Natural killer cell (primary cell): ENCODE measurements around the gene OTOS. TPM values are rescaled to one million over a fixed set of nuclear protein-coding genes. Genes with fewer than 3 reads are reported as not detected.

Source experiments
- ATAC-seq, 3 donors: fragments of 150-1000 bp in 2 of 3; fragments of 200-7000 bp in 1 of 3; cut with Tn5 transposase; 1 replicate in 1 of 3; 2 replicates in 2 of 3; pipeline ENCODE4 v1.10.0; 2021; ENCODE audit warnings: mild to moderate bottlenecking in 2 of 3, moderate library complexity in 2 of 3
- DNase-seq, 2 donors: peaks; one replicate each; pipeline versions ENCODE4 v3.0.0 to v3.0.0-alpha.2; 2013 to 2021; ENCODE audit warnings: mixed read lengths in 1 of 2
- H3K27ac ChIP-seq: one replicate; pipeline ENCODE4 v1.5.1; 2013; ENCODE audit warnings: mild to moderate bottlenecking, low read length
- H3K27me3 ChIP-seq: one replicate; pipeline ENCODE4 v1.6.1; 2013; ENCODE audit warnings: low read length; ENCODE audit not compliant: control insufficient read depth, insufficient read depth
- H3K36me3 ChIP-seq: one replicate; pipeline ENCODE4 v1.6.1; 2013; ENCODE audit warnings: low read length; ENCODE audit not compliant: control insufficient read depth, insufficient read depth
- H3K4me1 ChIP-seq: one replicate; pipeline ENCODE4 v1.6.1; 2013; ENCODE audit warnings: low read length; ENCODE audit not compliant: control insufficient read depth, insufficient read depth
- H3K4me3 ChIP-seq: one replicate; pipeline ENCODE4 v1.5.1; 2013; ENCODE audit warnings: low read length
- H3K9me3 ChIP-seq: one replicate; pipeline ENCODE4 v1.6.1; 2013; ENCODE audit warnings: low read length; ENCODE audit not compliant: control insufficient read depth, insufficient read depth
- H3K27ac Mint-ChIP-seq, 2 donors: one replicate each; pipeline ENCODE4 v1.8.0; 2022; ENCODE audit warnings: mild to moderate bottlenecking in 2 of 2, mixed read lengths in 2 of 2, moderate library complexity in 1 of 2
- H3K27me3 Mint-ChIP-seq, 2 donors: one replicate each; pipeline ENCODE4 v1.8.0; 2022; ENCODE audit warnings: low read depth in 2 of 2, mixed read lengths in 2 of 2
- H3K36me3 Mint-ChIP-seq: one replicate; pipeline ENCODE4 v1.8.0; 2022; ENCODE audit warnings: mixed read lengths
- H3K4me1 Mint-ChIP-seq, 2 donors: one replicate each; pipeline ENCODE4 v1.8.0; 2022; ENCODE audit warnings: mixed read lengths in 2 of 2
- H3K4me3 Mint-ChIP-seq: one replicate; pipeline ENCODE4 v1.8.0; 2022; ENCODE audit warnings: mild to moderate bottlenecking, moderate library complexity, mixed read lengths
- H3K9me3 Mint-ChIP-seq, 2 donors: one replicate each; pipeline ENCODE4 v1.8.0; 2022; ENCODE audit warnings: mixed read lengths in 2 of 2
- WGBS: methylation state at CpG from one replicate; pipeline ENCODE4 v1.1.7; 2013; ENCODE audit warnings: missing lambda C conversion rate; ENCODE audit not compliant: insufficient coverage; 5-methylcytosine and 5-hydroxymethylcytosine counted together
- intact Hi-C: fragments of 100-400 bp; cut with micrococcal nuclease; formaldehyde crosslinking; loops from one replicate; pipeline ENCODE4 v1.14.2; 2022
- total RNA-seq, 4 donors: library from RNA; stranded (reverse); fragments of 120-200 nt in 1 of 4; gene quantifications; one replicate each; pipeline versions ENCODE4 v1.2.3 to v1.2.4, GENCODE V29; 2013 to 2022
- TF ChIP-seq, protein P1 (sequence below): fragments of 200-600 bp; IDR thresholded peaks from one replicate; pipeline ENCODE4 v1.8.0; 2022; ENCODE audit warnings: antibody characterized with exemption

OTOS gene
- total RNA-seq, 3 donors from 2014 or later (not counting 1 experiment from before 2014, with no cell fraction given) = not detected

DNA sequence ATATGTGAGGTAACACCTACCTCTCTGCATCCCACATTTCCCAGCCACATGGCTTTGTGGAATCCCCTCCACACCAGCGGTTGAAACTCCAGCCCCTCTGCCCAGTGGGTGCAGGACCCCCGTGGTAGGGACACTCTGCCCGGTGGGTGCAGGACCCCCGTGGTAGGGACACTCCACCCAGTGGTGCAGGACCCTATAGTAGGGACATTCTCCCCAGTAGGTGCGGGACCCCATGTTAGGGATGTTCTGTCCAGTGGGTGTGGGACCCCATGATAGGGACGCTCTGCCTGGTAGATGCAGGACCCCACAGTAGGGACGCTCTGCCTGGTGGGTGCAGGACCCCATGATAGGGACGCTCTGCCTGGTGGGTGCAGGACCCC is 15.8 kb downstream of the OTOS start:
- TF ChIP-seq, protein P1, sequence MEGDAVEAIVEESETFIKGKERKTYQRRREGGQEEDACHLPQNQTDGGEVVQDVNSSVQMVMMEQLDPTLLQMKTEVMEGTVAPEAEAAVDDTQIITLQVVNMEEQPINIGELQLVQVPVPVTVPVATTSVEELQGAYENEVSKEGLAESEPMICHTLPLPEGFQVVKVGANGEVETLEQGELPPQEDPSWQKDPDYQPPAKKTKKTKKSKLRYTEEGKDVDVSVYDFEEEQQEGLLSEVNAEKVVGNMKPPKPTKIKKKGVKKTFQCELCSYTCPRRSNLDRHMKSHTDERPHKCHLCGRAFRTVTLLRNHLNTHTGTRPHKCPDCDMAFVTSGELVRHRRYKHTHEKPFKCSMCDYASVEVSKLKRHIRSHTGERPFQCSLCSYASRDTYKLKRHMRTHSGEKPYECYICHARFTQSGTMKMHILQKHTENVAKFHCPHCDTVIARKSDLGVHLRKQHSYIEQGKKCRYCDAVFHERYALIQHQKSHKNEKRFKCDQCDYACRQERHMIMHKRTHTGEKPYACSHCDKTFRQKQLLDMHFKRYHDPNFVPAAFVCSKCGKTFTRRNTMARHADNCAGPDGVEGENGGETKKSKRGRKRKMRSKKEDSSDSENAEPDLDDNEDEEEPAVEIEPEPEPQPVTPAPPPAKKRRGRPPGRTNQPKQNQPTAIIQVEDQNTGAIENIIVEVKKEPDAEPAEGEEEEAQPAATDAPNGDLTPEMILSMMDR = no peak
- Histone ChIP-seq H3K27me3 (no peaks in the 10 kb centered on the region), H3K4me3 (no peak overlapping the region), H3K4me1 (no peaks in the 10 kb centered on the region), H3K36me3 (peaks cover 11% of the 10 kb centered on the region), H3K9me3 (no peaks in the 10 kb centered on the region), H3K27ac (no peak overlapping the region)
- intact Hi-C loops = no loop called here
- 94% methylated on average over 8 of the region's 8 CpGs for WGBS
- H3K4me3 Mint-ChIP-seq = no peak overlapping the region
- ATAC-seq = no peak
- no peak overlapping the region for H3K27ac Mint-ChIP-seq
- H3K36me3 Mint-ChIP-seq = no peaks in the 10 kb centered on the region
- no peak for DNase-seq
- no peaks in the 10 kb centered on the region for H3K27me3 Mint-ChIP-seq
- no peaks in the 10 kb centered on the region for H3K4me1 Mint-ChIP-seq
- no peaks in the 10 kb centered on the region for H3K9me3 Mint-ChIP-seq

DNA sequence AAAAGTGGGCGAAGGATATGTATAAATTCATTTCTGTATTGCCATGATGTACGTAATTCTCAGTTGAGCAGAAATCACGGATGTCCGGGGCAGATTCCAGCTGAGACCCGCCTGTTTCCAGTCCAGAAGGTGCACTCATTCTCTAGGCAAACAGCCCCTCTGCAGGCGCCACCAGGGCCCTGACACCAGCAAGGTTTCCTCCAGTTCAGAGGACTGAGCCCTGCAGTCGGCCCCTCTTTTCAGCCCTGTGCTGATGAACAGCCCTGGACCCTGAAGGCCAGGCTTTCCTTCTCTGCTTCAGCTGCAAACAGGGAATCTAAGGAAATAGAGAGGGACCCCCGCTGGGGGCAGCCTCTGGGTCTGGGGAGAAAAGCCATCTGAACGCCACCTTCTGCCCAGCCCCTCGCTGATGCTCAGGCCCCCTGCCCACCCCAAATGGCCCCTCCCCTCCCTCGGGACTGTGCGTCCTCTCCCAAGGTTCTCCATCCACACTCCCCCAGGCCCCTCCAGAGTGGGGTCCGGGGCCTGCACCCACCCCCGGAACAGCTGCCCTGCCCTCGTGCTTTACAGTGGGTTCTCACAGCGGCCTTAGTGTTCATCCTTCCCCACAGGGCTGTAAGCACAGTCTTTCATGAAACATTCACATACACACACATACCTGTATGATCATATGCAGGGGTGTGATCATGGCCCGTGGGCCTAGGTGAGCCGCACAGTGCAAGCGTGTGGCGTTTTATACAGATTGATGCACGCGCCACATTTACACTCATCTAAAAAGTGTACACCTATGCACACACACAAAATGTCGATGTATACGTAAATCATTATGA is 16.4 kb downstream of the OTOS start:
- Mint-ChIP-seq H3K9me3 (no peaks in the 10 kb centered on the region), H3K4me1 (no peaks in the 10 kb centered on the region), H3K27me3 (no peaks in the 10 kb centered on the region), H3K36me3 (no peaks in the 10 kb centered on the region), H3K4me3 (no peak overlapping the region), H3K27ac (no peak overlapping the region)
- intact Hi-C loops = no loop called here
- Histone ChIP-seq H3K27me3 (no peaks in the 10 kb centered on the region), H3K9me3 (no peaks in the 10 kb centered on the region), H3K4me3 (no peak overlapping the region), H3K27ac (no peak overlapping the region), H3K36me3 (peaks cover 6% of the 10 kb centered on the region), H3K4me1 (no peaks in the 10 kb centered on the region)
- no peak for DNase-seq
- TF ChIP-seq, protein P1 = no peak
- ATAC-seq = no peak
- WGBS = 91% methylated on average over 24 of the region's 24 CpGs

DNA sequence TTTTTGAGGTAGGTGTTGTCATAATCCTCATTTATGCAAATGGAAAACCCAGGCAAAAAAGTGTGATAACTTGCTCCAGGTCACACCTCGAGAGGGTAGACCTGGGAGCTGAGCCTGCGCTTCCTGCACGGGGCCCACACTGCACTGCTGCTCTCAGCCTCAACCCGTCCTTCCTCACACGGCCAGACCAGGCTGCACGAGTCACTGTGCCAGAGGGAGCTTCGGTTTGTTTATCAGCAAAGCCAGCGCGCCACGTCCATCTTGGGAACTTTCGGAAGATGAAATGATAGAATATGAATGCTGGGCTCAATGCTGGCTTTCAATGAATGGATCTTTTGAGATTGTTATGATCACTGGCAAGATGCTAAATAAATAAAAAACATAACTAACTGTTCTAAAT is 18.8 kb downstream of the OTOS start:
- no peak for DNase-seq
- TF ChIP-seq, protein P1 = no peak
- intact Hi-C loops = no loop called here
- Histone ChIP-seq H3K9me3 (no peaks in the 10 kb centered on the region), H3K4me1 (no peaks in the 10 kb centered on the region), H3K27ac (no peak overlapping the region), H3K36me3 (no peaks in the 10 kb centered on the region), H3K4me3 (no peak overlapping the region), H3K27me3 (no peaks in the 10 kb centered on the region)
- H3K27ac Mint-ChIP-seq = no peak overlapping the region
- WGBS = 65% methylated on average over 11 of the region's 11 CpGs
- H3K36me3 Mint-ChIP-seq = no peaks in the 10 kb centered on the region
- H3K9me3 Mint-ChIP-seq = no peaks in the 10 kb centered on the region
- H3K27me3 Mint-ChIP-seq = peaks cover 0 to 5% of the 10 kb centered on the region in 2 donors
- ATAC-seq = no peak
- no peak overlapping the region for H3K4me3 Mint-ChIP-seq
- H3K4me1 Mint-ChIP-seq = no peaks in the 10 kb centered on the region

GRCh38 chr2:240121190-240121589 is 19.3 kb downstream of the OTOS start:
- Histone ChIP-seq H3K4me3 (no peak overlapping the region), H3K27me3 (peaks cover under 1% of the 10 kb centered on the region), H3K9me3 (no peaks in the 10 kb centered on the region), H3K27ac (no peak overlapping the region), H3K4me1 (no peaks in the 10 kb centered on the region), H3K36me3 (no peaks in the 10 kb centered on the region)
- TF ChIP-seq, protein P1 = no peak
- no peak for DNase-seq
- Mint-ChIP-seq H3K27ac (no peak overlapping the region), H3K9me3 (no peaks in the 10 kb centered on the region), H3K27me3 (peaks cover 4 to 6% of the 10 kb centered on the region in 2 donors), H3K4me1 (no peaks in the 10 kb centered on the region), H3K4me3 (no peak overlapping the region), H3K36me3 (no peaks in the 10 kb centered on the region)
- ATAC-seq = no peak
- intact Hi-C loops = no loop called here
- 71% methylated on average over 3 of the region's 4 CpGs for WGBS
